K562 (cell line): ENCODE data around the gene EIF4G2. TPM values are rescaled to one million over a fixed set of nuclear protein-coding genes. Genes with fewer than 3 reads are reported as not detected.

Experiments
- ARID3A ChIP-seq: IDR thresholded peaks from 2 replicates; pipeline ENCODE4 v1.6.1; 2012; ENCODE audit warnings: low read depth, low read length, improper control_type of control experiment, borderline replicate concordance
- CHD7 ChIP-seq: fragments of 200-600 bp; sonication (generic); IDR thresholded peaks from one replicate; pipeline ENCODE4 v1.6.1; 2012; ENCODE audit warnings: mild to moderate bottlenecking, low read depth, low read length, inconsistent platforms
- COPS2 ChIP-seq: fragments of 450-650 bp; conservative IDR thresholded peaks from 2 replicates; pipeline ENCODE4 v1.6.1; 2016; ENCODE audit warnings: mild to moderate bottlenecking, moderate library complexity
- ELK1 ChIP-seq: sonication (generic); formaldehyde crosslinking; IDR thresholded peaks from 2 replicates; pipeline ENCODE4 v1.8.1; 2022; ENCODE audit warnings: missing genetic modification reagents
- IRF9 ChIP-seq: fragments of 450-650 bp; IDR thresholded peaks from 2 replicates; pipeline ENCODE4 v1.6.1; 2016; ENCODE audit warnings: missing biosample characterization, missing genetic modification characterization
- NFATC3 ChIP-seq: fragments of 450-650 bp; IDR thresholded peaks from 2 replicates; pipeline ENCODE4 v1.6.1; 2017; ENCODE audit warnings: mild to moderate bottlenecking
- NFE2L1 ChIP-seq: fragments of 450-650 bp; IDR thresholded peaks from 2 replicates; pipeline ENCODE4 v1.6.1; 2016; ENCODE audit warnings: missing genetic modification characterization, low read depth, mild to moderate bottlenecking, missing compliant biosample characterization, moderate library complexity, borderline replicate concordance
- NR2F6 ChIP-seq: fragments of 450-650 bp; formaldehyde crosslinking; IDR thresholded peaks from 2 replicates; pipeline ENCODE4 v1.4.0; 2020; ENCODE audit warnings: mild to moderate bottlenecking
- PTTG1 ChIP-seq: fragments of 450-650 bp; IDR thresholded peaks from 2 replicates; pipeline ENCODE4 v1.6.1; 2016; ENCODE audit warnings: low read depth, mild to moderate bottlenecking, missing genetic modification characterization, missing compliant biosample characterization
- SMARCB1 ChIP-seq: IDR thresholded peaks from 2 replicates; pipeline ENCODE4 v1.6.1; 2011; ENCODE audit warnings: improper control_type of control experiment, low read depth; ENCODE audit not compliant: insufficient read length
- STAG1 ChIP-seq: sonication (generic); formaldehyde crosslinking; IDR thresholded peaks from 2 replicates; pipeline ENCODE4 v1.5.0; 2020; ENCODE audit warnings: missing genetic modification reagents, borderline replicate concordance
- ZNF282 ChIP-seq: sonication (generic); formaldehyde crosslinking; IDR thresholded peaks from 2 replicates; pipeline ENCODE4 v1.8.1; 2023; ENCODE audit warnings: missing genetic modification reagents
- polyA plus RNA-seq, 8 experiments: library from polyadenylated mRNA; depleted of rRNA in 4 of 8; stranded (reverse) in 5 of 8; unstranded in 3 of 8; fragments of >200 nt; fragmentation: Nextera tagmentation in 2 of 8; fragmentation: Illumina TruSeq in 1 of 8; extraction: Ambion mirVana in 2 of 8; extraction: Trizol in 1 of 8; gene quantifications; 2 replicates each; pipeline versions ENCODE4 v1.2.1 to v1.2.3, GENCODE V29; 2011 to 2014; ENCODE audit warnings: inconsistent platforms in 1 of 8, missing spikeins in 1 of 8
- total RNA-seq, 7 experiments: library from RNA; depleted of rRNA in 6 of 7; stranded (reverse); fragments of >200 nt in 6 of 7; fragmentation: Illumina TruSeq in 2 of 7; extraction: Trizol in 2 of 7; gene quantifications; 2 replicates each; pipeline versions ENCODE4 v1.2.1 to v1.2.3, GENCODE V29; 2011 to 2021; ENCODE audit warnings: low replicate concordance in 1 of 7

The EIF4G2 gene
- total and polyA plus RNA-seq, 9 of the 15 experiments (the other 6 are each of a cell fraction or from before 2014, with no cell fraction given), result 206 to 790 (median 646) TPM

GRCh38 chr11:10750838-10751580 lies 57.7 kb downstream of the EIF4G2 start, which contains the start of gene CTR9 (continued):
- TF ChIP-seq ARID3A, result no peak; the same call in 1 of the 2 replicates
- no peak for TF ChIP-seq NFE2L1 (tag)
- no peak for TF ChIP-seq NFATC3
- no peak for TF ChIP-seq IRF9
- no peak for TF ChIP-seq NR2F6
- no peak for TF ChIP-seq STAG1
- no peak for TF ChIP-seq ZNF282 (CRISPR knock-in tag)
- no peak for TF ChIP-seq COPS2
- TF ChIP-seq SMARCB1, result no peak
- TF ChIP-seq CHD7, result no peak
- TF ChIP-seq PTTG1 (tag), result no peak
- TF ChIP-seq ELK1 (CRISPR knock-in tag), result no peak
